H1 (cell line): Measurements from ENCODE around the gene PHKG2. TPM values are rescaled to one million over a fixed set of nuclear protein-coding genes. Genes with fewer than 3 reads are reported as not detected.

ENCODE experiments used
- KDM5A ChIP-seq: fragments of 200-600 bp; IDR thresholded peaks from 2 replicates; pipeline ENCODE4 v1.7.1; 2012; ENCODE audit warnings: mild to moderate bottlenecking, low read length, inconsistent platforms, mixed read lengths
- MAX ChIP-seq: IDR thresholded peaks from 2 replicates; pipeline ENCODE4 v1.6.1; 2012; ENCODE audit warnings: inconsistent platforms
- TCF12 ChIP-seq: IDR thresholded peaks from 2 replicates; pipeline ENCODE4 v1.6.1; 2011; ENCODE audit warnings: low read depth, mild to moderate bottlenecking, low read length
- polyA plus RNA-seq, 7 experiments: library from polyadenylated mRNA; depleted of rRNA in 3 of 7; stranded (reverse) in 5 of 7; unstranded in 2 of 7; fragments of >200 nt in 5 of 7; fragments of 200-250 nt in 2 of 7; gene quantifications; 1 replicate in 5 of 7; 2 replicates in 1 of 7; 4 replicates in 1 of 7; pipeline versions ENCODE4 v1.2.1 to v1.2.3, GENCODE V29; 2011 to 2013; ENCODE audit warnings: missing spikeins in 2 of 7, mixed read lengths in 2 of 7
- total RNA-seq: library from RNA; stranded (reverse); fragmentation: NEBNext Ultra II Directional; extraction: Animal tissue kit (Norgen Biotek cat#: 25700); gene quantifications from 2 replicates; pipeline ENCODE4 v1.2.1, GENCODE V29; 2021
- TF ChIP-seq, protein P1 (sequence below): fragments of 300-600 bp; sonication (generic); IDR thresholded peaks from 2 replicates; pipeline ENCODE4 v1.7.1; 2012; ENCODE audit warnings: low read length, moderate library complexity, mild to moderate bottlenecking, inconsistent platforms; ENCODE audit not compliant: insufficient replicate concordance

PHKG2 gene
- total and polyA plus RNA-seq, 2 of the 8 experiments (the other 6 are each of a cell fraction or from before 2014, with no cell fraction given) = 36.0 to 53.4 TPM

DNA sequence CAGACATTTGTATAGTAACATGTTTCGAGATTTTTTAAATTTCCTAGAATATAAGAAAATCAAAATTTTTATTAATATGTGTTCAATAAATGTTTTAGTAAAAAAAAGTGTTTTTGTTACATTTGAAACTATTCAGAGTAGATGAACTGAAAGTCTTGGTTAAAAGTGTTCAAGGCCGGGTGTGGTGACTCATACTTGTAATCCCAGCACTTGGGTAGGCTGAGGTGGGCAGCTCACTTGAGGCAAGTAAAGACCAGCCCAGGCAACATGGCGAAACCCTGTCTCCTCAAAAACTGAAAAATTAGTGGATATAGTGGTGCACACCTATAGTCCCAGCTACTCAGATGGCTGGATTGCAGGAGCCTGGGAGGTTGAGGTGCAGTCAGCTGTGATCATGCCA, 16.8 kb upstream of the PHKG2 start (continued):
- TF ChIP-seq, protein P1, sequence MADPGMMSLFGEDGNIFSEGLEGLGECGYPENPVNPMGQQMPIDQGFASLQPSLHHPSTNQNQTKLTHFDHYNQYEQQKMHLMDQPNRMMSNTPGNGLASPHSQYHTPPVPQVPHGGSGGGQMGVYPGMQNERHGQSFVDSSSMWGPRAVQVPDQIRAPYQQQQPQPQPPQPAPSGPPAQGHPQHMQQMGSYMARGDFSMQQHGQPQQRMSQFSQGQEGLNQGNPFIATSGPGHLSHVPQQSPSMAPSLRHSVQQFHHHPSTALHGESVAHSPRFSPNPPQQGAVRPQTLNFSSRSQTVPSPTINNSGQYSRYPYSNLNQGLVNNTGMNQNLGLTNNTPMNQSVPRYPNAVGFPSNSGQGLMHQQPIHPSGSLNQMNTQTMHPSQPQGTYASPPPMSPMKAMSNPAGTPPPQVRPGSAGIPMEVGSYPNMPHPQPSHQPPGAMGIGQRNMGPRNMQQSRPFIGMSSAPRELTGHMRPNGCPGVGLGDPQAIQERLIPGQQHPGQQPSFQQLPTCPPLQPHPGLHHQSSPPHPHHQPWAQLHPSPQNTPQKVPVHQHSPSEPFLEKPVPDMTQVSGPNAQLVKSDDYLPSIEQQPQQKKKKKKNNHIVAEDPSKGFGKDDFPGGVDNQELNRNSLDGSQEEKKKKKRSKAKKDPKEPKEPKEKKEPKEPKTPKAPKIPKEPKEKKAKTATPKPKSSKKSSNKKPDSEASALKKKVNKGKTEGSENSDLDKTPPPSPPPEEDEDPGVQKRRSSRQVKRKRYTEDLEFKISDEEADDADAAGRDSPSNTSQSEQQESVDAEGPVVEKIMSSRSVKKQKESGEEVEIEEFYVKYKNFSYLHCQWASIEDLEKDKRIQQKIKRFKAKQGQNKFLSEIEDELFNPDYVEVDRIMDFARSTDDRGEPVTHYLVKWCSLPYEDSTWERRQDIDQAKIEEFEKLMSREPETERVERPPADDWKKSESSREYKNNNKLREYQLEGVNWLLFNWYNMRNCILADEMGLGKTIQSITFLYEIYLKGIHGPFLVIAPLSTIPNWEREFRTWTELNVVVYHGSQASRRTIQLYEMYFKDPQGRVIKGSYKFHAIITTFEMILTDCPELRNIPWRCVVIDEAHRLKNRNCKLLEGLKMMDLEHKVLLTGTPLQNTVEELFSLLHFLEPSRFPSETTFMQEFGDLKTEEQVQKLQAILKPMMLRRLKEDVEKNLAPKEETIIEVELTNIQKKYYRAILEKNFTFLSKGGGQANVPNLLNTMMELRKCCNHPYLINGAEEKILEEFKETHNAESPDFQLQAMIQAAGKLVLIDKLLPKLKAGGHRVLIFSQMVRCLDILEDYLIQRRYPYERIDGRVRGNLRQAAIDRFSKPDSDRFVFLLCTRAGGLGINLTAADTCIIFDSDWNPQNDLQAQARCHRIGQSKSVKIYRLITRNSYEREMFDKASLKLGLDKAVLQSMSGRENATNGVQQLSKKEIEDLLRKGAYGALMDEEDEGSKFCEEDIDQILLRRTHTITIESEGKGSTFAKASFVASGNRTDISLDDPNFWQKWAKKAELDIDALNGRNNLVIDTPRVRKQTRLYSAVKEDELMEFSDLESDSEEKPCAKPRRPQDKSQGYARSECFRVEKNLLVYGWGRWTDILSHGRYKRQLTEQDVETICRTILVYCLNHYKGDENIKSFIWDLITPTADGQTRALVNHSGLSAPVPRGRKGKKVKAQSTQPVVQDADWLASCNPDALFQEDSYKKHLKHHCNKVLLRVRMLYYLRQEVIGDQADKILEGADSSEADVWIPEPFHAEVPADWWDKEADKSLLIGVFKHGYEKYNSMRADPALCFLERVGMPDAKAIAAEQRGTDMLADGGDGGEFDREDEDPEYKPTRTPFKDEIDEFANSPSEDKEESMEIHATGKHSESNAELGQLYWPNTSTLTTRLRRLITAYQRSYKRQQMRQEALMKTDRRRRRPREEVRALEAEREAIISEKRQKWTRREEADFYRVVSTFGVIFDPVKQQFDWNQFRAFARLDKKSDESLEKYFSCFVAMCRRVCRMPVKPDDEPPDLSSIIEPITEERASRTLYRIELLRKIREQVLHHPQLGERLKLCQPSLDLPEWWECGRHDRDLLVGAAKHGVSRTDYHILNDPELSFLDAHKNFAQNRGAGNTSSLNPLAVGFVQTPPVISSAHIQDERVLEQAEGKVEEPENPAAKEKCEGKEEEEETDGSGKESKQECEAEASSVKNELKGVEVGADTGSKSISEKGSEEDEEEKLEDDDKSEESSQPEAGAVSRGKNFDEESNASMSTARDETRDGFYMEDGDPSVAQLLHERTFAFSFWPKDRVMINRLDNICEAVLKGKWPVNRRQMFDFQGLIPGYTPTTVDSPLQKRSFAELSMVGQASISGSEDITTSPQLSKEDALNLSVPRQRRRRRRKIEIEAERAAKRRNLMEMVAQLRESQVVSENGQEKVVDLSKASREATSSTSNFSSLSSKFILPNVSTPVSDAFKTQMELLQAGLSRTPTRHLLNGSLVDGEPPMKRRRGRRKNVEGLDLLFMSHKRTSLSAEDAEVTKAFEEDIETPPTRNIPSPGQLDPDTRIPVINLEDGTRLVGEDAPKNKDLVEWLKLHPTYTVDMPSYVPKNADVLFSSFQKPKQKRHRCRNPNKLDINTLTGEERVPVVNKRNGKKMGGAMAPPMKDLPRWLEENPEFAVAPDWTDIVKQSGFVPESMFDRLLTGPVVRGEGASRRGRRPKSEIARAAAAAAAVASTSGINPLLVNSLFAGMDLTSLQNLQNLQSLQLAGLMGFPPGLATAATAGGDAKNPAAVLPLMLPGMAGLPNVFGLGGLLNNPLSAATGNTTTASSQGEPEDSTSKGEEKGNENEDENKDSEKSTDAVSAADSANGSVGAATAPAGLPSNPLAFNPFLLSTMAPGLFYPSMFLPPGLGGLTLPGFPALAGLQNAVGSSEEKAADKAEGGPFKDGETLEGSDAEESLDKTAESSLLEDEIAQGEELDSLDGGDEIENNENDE = no peak
- TF ChIP-seq TCF12 = no peak
- no peak for TF ChIP-seq MAX
- no peak for TF ChIP-seq KDM5A
